WTC11 (cell line): ENCODE results near the gene OBSCN. TPM values are rescaled to one million over a fixed set of nuclear protein-coding genes. Genes with fewer than 3 reads are reported as not detected.

Experiments used
- ATAC-seq: fragments of 200-7000 bp; cut with Tn5 transposase; 2 replicates; pipeline ENCODE4 v1.10.0; 2021; ENCODE audit warnings: mild to moderate bottlenecking, moderate library complexity
- CTCF ChIA-PET: fragments of 300-600 bp; sonication (Branson Sonifier 250); formaldehyde crosslinking; loops from one replicate; lab custom pipeline; 2021; ENCODE audit warnings: antibody characterized with exemption; lab: Charles Lee
- POLR2A ChIA-PET: fragments of 350-600 bp; sonication (Branson Sonifier 250); formaldehyde crosslinking; loops from one replicate; lab custom pipeline; 2021; ENCODE audit warnings: antibody characterized with exemption; lab: Charles Lee
- DNase-seq: peaks from one replicate; pipeline ENCODE4 v3.0.0; 2021; ENCODE audit warnings: low spot score
- H3K27ac Mint-ChIP-seq: 2 replicates; pipeline ENCODE4 v1.8.0; 2021; ENCODE audit warnings: mixed read lengths
- H3K27me3 Mint-ChIP-seq: 2 replicates; pipeline ENCODE4 v1.8.0; 2021; ENCODE audit warnings: low read depth, mild to moderate bottlenecking, moderate library complexity, mixed read lengths
- H3K36me3 Mint-ChIP-seq: 2 replicates; pipeline ENCODE4 v1.8.0; 2021; ENCODE audit warnings: mixed read lengths
- H3K4me1 Mint-ChIP-seq: 2 replicates; pipeline ENCODE4 v1.8.0; 2022; ENCODE audit warnings: mixed read lengths
- H3K4me3 Mint-ChIP-seq: 2 replicates; pipeline ENCODE4 v1.8.0; 2021; ENCODE audit warnings: mild to moderate bottlenecking, moderate library complexity, mixed read lengths
- H3K9me3 Mint-ChIP-seq: 2 replicates; pipeline ENCODE4 v1.8.0; 2021; ENCODE audit warnings: mixed read lengths
- ARID4B ChIP-seq: sonication (generic); formaldehyde crosslinking; IDR thresholded peaks from 2 replicates; pipeline ENCODE4 v1.8.0; 2023; ENCODE audit warnings: missing genetic modification reagents, mild to moderate bottlenecking, borderline replicate concordance
- CREB1 ChIP-seq: sonication (generic); formaldehyde crosslinking; IDR thresholded peaks from 2 replicates; pipeline ENCODE4 v1.8.0; 2023; ENCODE audit warnings: mild to moderate bottlenecking, missing genetic modification reagents
- E2F1 ChIP-seq: sonication (generic); formaldehyde crosslinking; IDR thresholded peaks from 2 replicates; pipeline ENCODE4 v1.8.0; 2022; ENCODE audit warnings: mild to moderate bottlenecking, missing genetic modification reagents
- ESRRA ChIP-seq: sonication (generic); formaldehyde crosslinking; IDR thresholded peaks from 2 replicates; pipeline ENCODE4 v1.8.1; 2022; ENCODE audit warnings: mild to moderate bottlenecking, missing genetic modification reagents, borderline replicate concordance
- FOXP1 ChIP-seq: sonication (generic); formaldehyde crosslinking; IDR thresholded peaks from 2 replicates; pipeline ENCODE4 v1.8.0; 2022; ENCODE audit warnings: missing genetic modification reagents, mild to moderate bottlenecking, moderate library complexity, borderline replicate concordance
- GTF2I ChIP-seq: fragments of 250-450 bp; sonication (Bioruptor Pico); conservative IDR thresholded peaks from 2 replicates; pipeline ENCODE4 v1.4.0; 2021; ENCODE audit warnings: mild to moderate bottlenecking
- MYBL2 ChIP-seq: sonication (generic); formaldehyde crosslinking; IDR thresholded peaks from 2 replicates; pipeline ENCODE4 v1.8.1; 2023; ENCODE audit warnings: mild to moderate bottlenecking, moderate library complexity, missing genetic modification reagents
- NR1H2 ChIP-seq: sonication (generic); formaldehyde crosslinking; IDR thresholded peaks from 2 replicates; pipeline ENCODE4 v1.9.0; 2021; ENCODE audit warnings: mild to moderate bottlenecking, moderate library complexity, missing genetic modification reagents
- TP53 ChIP-seq: sonication (generic); formaldehyde crosslinking; IDR thresholded peaks from 2 replicates; pipeline ENCODE4 v1.8.1; 2023; ENCODE audit warnings: mild to moderate bottlenecking, missing genetic modification reagents
- ZBTB43 ChIP-seq: sonication (generic); formaldehyde crosslinking; IDR thresholded peaks from 2 replicates; pipeline ENCODE4 v1.8.1; 2023; ENCODE audit warnings: mild to moderate bottlenecking, missing genetic modification reagents
- ZMAT4 ChIP-seq: fragments of 250-450 bp; sonication (Bioruptor Pico); IDR thresholded peaks from 2 replicates; pipeline ENCODE4 v1.9.0; 2021; ENCODE audit warnings: mild to moderate bottlenecking
- ZNF121 ChIP-seq: sonication (generic); formaldehyde crosslinking; IDR thresholded peaks from 2 replicates; pipeline ENCODE4 v1.8.0; 2023; ENCODE audit warnings: missing genetic modification reagents
- total RNA-seq: library from RNA; stranded (reverse); gene quantifications from 3 replicates; pipeline ENCODE4 v1.2.3, GENCODE V29; 2021

Gene OBSCN
- total RNA-seq, 1 experiment from 2014 or later, result 38.8 TPM

GRCh38 chr1:228212966-228213844 is 5.4 kb downstream of the OBSCN start (continued):
- TF ChIP-seq FOXP1 (CRISPR knock-in tag) (no peak), GTF2I (no peak), ZBTB43 (CRISPR knock-in tag) (no peak), NR1H2 (no peak), E2F1 (CRISPR knock-in tag) (no peak), ZNF121 (CRISPR knock-in tag) (no peak), ZMAT4 (CRISPR knock-in tag) (no peak), ESRRA (CRISPR knock-in tag) (no peak), CREB1 (no peak), ARID4B (CRISPR knock-in tag) (no peak)

- POLR2A ChIA-PET, result interaction anchor here (0.5 to 0.9 kb wide), 3 partner anchors 49 to 232 kb away, joined by 3 to 5 read pairs (median 5); partner anchors contain the start of gene IBA57
- H3K36me3 Mint-ChIP-seq, result peaks cover 23% of the 10 kb centered on the region
Measured at GRCh38 chr1:228213917-228214808, 6.3 kb downstream of the OBSCN start.

More at GRCh38 chr1:228213917-228214808, 6.3 kb downstream of the OBSCN start:
- TF ChIP-seq E2F1 (CRISPR knock-in tag) (no peak), MYBL2 (no peak), ZMAT4 (CRISPR knock-in tag) (no peak), TP53 (CRISPR knock-in tag) (no peak), FOXP1 (CRISPR knock-in tag) (0 out of 2 replicates have a peak, but pooled peaks have one; percentile 22)
- TF ChIP-seq, all 79 proteins: peak for 1
- peak; percentile 2 for ATAC-seq
- peaks cover 3% of the 10 kb centered on the region; the same call in 1 of the 2 replicates for H3K4me1 Mint-ChIP-seq
- CTCF ChIA-PET, result interaction anchor here (0.5 to 3.3 kb wide), 26 partner anchors 10 to 367 kb away, joined by 3 to 22 read pairs (median 6); partner anchors contain the start of genes IBA57 and TRIM11
- H3K27ac Mint-ChIP-seq, result no peak overlapping the region; the same call in 1 of the 2 replicates
- peak overlapping the region; percentile 71 for H3K4me3 Mint-ChIP-seq
- H3K27me3 Mint-ChIP-seq, result peaks cover 14% of the 10 kb centered on the region
- H3K9me3 Mint-ChIP-seq, result no peaks in the 10 kb centered on the region
- no peak for DNase-seq
